Activated naive CD8-positive, alpha-beta T cell treated with anti-CD3 and anti-CD28 coated beads, Interleukin-2, amount 50 U/mL, for 16 hours (primary cell): ENCODE measurements around the gene UPB1.

Experiments used
- DNase-seq: peaks from one replicate; pipeline ENCODE4 v3.0.0-alpha.2; 2020; ENCODE audit warnings: low read depth, low spot score

UPB1 gene

GRCh38 chr22:24494528-24495364, at the start of gene UPB1:
Gene UPB1, plus strand, starts transcription at chr22:24495332. Its CDS starts 72 bp downstream, at chr22:24495404.
- no peak for DNase-seq

- no peak for DNase-seq
These were observed 49.5 kb upstream of the UPB1 start for GRCh38 chr22:24445481-24446259.

DNA sequence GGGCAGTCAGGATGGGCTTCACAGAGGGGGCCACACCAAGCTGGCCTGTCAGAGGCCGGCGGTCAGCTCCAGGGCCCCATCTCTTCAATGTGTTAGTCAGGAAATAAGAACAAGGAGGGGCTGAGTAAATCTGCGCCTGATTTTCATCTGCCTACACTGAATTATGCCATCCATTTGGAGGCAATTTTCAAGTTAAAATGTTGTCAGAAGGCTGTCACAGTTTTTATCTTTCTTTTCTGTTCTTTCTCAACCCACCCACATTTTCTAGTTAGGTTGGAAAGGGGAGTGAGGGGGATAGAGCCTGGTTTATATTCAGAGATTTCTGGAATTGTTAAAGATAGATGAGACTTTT, 48.9 kb upstream of the UPB1 start:
- DNase-seq = no peak

GRCh38 chr22:24450610-24451009, 44.5 kb upstream of the UPB1 start:
- no peak for DNase-seq

DNA sequence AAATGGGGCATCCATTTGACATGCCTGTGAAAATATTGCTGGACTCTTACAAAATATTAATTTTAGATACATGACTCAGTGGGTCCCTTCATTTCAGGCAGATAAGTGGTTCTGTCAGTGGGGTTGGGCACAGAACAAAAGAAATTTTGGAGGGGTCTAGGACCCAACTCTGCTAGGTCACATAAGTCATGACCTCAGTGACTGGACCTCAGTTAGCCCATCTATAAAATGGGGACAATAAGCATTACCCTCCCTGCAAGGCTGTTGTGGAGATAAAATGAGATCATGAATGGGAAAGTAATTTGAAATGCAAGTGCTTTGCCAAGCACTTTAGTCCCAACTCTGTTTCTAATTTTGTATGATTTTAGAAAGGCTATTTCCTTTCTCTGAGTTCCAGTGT, 44.0 kb upstream of the UPB1 start:
- DNase-seq = no peak

GRCh38 chr22:24453853-24454252, 41.3 kb upstream of the UPB1 start:
- no peak for DNase-seq

DNA sequence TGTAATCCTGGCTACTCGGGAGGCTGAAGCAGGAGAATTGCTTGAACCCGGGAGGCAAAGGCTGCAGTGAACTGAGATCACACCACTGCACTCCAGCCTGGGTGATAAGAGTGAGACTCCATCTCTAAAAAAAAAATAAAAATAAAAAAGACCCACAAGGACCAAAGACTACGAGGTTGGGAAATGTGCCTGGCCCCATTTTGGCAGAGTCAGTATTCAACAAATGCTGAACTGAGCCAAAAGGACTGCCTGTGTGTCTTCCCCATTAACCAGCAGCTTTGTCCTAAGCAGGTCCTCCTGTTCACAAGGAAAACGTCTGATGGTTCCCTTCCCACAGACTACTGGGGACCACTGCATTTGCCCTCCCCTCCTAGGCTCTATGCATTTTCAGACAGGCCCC, 40.1 kb upstream of the UPB1 start:
- no peak for DNase-seq

DNA sequence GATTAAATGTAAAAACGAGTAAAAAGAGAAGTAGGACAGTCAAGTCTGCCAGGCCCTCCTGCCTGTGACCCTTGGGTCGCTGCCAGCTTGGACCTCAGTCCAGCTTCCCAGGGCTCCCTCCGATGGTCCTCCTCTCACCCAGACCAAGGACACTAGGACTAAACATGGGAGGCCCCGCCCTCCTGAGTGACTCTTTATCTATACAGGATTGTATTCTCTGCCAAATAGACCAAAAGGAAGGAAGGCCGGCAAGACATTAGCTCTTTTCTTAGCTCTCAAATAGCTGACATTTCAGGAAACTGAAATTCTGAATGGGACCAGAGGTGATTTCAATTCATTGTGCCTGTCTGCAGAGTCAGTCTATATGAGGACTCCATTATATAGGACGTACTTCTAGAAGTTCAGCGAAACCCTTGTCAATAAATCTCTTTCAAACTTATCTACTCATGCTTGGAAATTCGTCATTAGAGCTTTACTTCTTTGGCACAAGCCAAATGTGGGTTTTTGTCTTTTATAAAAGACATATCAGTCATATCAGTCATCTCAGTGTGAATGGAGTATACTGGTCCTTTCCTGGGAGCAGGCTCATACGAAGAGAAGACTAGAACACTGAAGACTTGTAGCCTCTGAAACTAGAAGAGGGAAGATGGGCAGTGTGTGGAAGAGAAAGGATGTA, 39.2 kb upstream of the UPB1 start:
- DNase-seq = no peak

DNA sequence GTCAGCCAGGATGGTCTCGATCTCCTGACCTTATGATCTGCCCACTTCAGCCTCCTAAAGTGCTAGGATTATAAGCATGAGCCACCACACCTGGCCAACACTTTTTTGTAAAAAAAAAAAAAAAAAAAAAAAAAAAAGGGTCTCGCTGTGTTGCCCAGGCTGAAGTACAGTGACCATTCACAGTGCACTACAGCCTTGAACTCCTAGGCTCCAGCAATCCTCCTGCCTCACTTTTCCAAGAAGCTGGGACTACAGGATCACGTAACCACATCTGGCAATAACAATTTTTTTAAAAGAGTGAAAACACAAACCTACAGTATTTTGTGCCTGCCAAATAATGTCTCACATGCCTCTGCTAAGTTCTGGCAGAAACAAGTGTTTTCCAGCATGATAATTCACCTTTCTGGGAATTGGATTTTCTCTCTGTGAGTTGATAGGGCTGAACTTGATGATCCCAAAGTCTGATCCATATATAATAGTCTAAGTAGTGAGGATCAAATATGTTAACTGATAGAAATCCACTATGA, 37.2 kb upstream of the UPB1 start:
- no peak for DNase-seq

DNA sequence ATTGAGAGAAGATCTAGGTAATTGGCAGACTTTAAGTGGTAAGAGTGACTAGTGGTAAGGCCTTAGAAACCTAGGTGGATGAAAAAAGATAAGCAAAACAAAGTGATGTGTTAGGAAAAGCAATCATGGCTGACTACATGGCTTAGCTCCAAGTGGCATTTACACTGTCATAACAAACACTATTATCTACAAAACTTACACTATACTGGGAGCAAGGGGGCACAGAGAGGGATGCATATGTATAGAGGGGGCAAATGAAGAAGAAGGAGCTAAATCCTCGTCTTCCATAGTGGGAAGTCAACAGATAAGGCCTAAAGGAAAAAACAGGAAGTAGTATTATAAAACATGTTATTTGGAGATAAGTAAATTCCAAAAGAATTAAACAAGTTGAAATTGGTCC, 35.2 kb upstream of the UPB1 start:
- DNase-seq = no peak

DNA sequence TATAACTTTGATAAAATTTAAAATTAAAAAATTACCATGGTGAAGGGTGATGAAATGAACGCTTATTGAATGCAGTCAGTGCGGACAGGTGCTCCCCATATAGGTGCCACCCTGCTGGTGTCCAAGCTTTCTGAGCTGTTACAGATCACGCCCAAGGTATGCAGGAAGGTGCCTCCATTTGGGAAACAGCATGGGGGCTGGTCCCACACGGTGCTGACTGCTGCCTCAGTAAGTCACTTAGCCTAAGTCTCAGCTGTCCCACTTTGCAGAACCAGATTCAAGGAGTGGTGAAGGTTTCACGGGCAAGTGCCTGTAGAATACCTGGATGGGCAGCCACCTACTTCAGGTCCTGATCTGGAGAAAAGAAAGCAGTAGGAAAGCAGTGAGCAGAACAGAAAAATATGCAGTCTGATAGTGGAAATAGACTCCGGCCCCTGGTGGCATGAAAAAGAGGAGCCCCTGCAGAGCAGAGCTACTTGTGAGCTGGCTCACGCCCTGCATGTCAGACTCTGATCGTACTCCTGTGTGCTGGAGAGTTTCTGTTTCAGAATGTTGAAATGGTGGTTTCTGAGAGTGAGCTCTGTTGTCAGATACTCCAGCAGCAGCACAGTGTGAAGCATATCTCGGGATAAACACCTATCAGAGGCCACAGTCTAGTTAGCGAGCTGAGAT, 34.6 kb upstream of the UPB1 start:
- DNase-seq = no peak

DNA sequence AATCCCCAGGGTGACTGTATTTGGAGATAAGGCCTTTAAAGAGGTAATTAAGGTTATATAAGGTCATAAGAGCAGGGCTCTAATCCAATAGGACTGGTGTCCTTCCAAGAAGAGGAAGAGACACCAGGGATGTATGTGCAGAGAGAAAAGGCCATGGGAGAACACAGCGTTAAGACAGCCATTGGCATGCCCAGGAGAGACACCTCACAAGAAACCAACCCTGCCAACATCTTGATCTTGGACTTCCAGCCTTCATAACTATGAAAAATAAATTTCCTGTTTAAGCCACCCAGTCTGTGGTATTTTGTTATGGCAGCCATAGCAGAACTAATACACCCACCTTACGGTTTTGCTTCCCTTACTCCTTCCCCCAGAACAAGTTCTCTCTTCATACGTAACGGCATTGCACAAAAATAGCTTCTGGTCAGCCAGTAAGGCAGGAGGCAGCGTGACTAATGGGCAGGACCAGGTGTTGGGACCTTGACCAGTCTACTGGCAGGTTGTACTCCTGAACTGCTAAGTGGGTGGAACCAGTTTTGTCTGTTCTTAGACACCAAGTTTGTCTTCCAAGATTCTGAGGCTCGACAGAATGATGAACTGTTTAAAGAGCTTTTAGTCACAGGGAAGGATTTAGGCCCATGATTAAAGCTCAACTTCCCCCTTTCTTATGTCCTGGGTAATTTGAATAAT, 31.9 kb upstream of the UPB1 start:
- DNase-seq = no peak

- no peak for DNase-seq
These were observed 29.6 kb upstream of the UPB1 start for GRCh38 chr22:24465566-24465965.

GRCh38 chr22:24465975-24466374, 29.2 kb upstream of the UPB1 start:
- no peak for DNase-seq

- no peak for DNase-seq
These were observed 28.3 kb upstream of the UPB1 start for GRCh38 chr22:24466716-24467328.

DNA sequence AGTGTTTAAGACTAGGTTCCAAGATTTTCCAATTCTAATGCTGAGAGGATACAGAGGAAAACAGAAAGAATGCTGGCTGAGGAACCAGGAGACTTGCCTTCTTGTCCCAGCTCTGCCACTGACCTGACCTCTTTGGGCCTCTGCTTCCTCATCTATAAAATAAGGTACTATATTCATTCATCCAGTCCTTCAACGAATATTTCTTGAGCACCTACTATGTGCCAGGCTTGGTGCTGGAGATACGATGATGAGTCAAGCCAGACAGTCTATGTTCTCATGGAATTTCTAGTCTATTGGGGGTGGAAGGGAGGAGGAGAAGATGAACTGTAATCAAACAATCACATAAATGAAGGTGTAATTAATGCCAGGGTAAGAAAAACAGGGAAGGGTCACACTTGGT, 27.8 kb upstream of the UPB1 start:
- DNase-seq = no peak

DNA sequence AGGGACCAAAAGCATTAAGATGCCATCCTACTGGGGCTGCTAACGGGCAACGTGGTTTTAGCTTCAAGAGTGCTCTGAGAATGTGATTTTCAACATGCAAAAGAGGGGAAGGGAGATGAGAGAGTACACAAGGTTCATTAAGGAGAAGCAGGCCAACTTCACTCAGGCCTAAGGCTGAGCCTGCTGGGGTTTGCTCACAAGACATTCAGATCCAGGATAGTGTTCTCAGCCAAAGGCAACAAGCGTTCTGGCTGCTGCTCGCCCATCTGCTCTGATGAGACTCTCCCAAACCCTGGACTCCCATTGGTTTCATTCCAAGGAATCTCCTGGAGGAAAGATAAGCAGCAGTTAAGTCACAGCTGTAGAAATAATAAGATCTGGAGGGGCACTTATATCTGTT, 23.6 kb upstream of the UPB1 start:
- DNase-seq = no peak

DNA sequence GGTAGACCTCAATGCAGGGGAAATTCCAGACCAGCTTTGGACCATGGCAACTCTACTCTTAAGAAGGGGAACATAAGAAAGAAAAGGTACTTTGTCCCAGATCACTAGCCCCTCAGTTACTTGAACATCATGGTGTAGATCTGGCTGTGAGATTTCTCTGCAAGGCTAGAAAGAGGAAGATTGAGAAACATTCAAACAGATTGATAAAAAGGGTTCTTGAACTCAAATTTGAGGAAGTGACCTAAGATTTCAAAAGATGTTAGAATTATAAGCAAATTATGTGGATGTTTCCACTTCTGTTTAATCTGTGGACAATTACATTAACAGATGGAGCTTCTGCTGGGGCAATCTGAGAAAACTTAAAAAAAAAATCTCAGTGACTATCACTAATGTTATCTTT, 21.8 kb upstream of the UPB1 start:
- no peak for DNase-seq

DNA sequence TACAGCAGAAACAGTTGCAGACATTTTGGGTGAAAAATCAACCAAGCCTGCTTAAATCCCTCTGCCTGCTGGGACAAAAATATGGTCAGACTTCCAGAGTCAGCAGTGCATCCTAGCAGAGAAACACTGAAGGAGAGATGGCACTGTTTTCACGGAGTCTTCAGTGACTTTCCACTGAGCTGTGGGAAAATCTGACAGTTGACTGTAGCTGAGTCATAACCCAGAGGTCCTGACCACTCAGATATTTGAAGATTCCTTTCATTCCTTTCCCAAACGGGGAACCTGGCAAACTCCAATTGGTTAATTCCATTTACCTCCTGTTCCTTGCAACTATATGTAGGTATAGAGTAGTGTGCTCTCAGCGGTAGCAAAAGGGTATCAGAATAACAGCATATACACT, 20.9 kb upstream of the UPB1 start:
- no peak for DNase-seq

- DNase-seq = no peak
These were observed 20.4 kb upstream of the UPB1 start for GRCh38 chr22:24474649-24475255.
